Lung microvascular endothelial cell (primary cell): ENCODE data around the gene YARS2. TPM values are rescaled to one million over a fixed set of nuclear protein-coding genes. Genes with fewer than 3 reads are reported as not detected.
A peak's percentile ranks its signal among the peaks of the same experiment; 100 is the strongest.

ENCODE experiments used
- DNase-seq, 2 donors: peaks; one replicate each; pipeline versions ENCODE4 v3.0.0 to v3.0.0-alpha.2; 2010; ENCODE audit warnings: low read depth in 2 of 2
- total RNA-seq: library from RNA; depleted of rRNA; stranded (reverse); fragments of >200 nt; gene quantifications from 2 replicates; pipeline ENCODE4 v1.2.1, GENCODE V29; 2014

YARS2 gene
- total RNA-seq = 29.9 and 32.9 TPM in 2 replicates

- peak; percentile 94 to 100 for DNase-seq
These were observed at the start of gene YARS2 for GRCh38 chr12:32755654-32756475. TSS of gene YARS2 (minus strand) at chr12:32755897. CDS start at chr12:32755874, 23 bp downstream.

- DNase-seq = no peak
These were observed 48.6 kb upstream of the YARS2 start for GRCh38 chr12:32804301-32804700.

GRCh38 chr12:32801269-32801980 lies 45.7 kb upstream of the YARS2 start:
- no peak for DNase-seq

GRCh38 chr12:32794281-32794680 lies 38.6 kb upstream of the YARS2 start:
- no peak for DNase-seq

- no peak for DNase-seq
These were observed 34.2 kb upstream of the YARS2 start for GRCh38 chr12:32789916-32790315.

GRCh38 chr12:32789446-32789845 lies 33.7 kb upstream of the YARS2 start:
- no peak for DNase-seq

- DNase-seq = no peak
These were observed 32.7 kb upstream of the YARS2 start for GRCh38 chr12:32788405-32788804.

GRCh38 chr12:32785557-32785956 lies 29.9 kb upstream of the YARS2 start:
- no peak for DNase-seq

GRCh38 chr12:32783029-32783428 lies 27.3 kb upstream of the YARS2 start:
- no peak for DNase-seq

- DNase-seq = no peak
These were observed 24.4 kb upstream of the YARS2 start for GRCh38 chr12:32780071-32780470.

- DNase-seq = no peak
These were observed 22.0 kb upstream of the YARS2 start for GRCh38 chr12:32777691-32778175.

GRCh38 chr12:32777159-32777558 lies 21.5 kb upstream of the YARS2 start:
- no peak for DNase-seq

GRCh38 chr12:32776258-32776657 lies 20.6 kb upstream of the YARS2 start:
- no peak for DNase-seq

GRCh38 chr12:32773691-32774090 lies 18.0 kb upstream of the YARS2 start:
- no peak for DNase-seq

GRCh38 chr12:32770141-32770540 lies 14.4 kb upstream of the YARS2 start:
- DNase-seq = no peak

- no peak for DNase-seq
These were observed 12.8 kb upstream of the YARS2 start for GRCh38 chr12:32768518-32768917.

GRCh38 chr12:32765906-32766305 lies 10.2 kb upstream of the YARS2 start:
- no peak for DNase-seq

GRCh38 chr12:32761716-32762115 lies 6.0 kb upstream of the YARS2 start:
- no peak for DNase-seq

GRCh38 chr12:32757157-32757556 lies 1.5 kb upstream of the YARS2 start:
- DNase-seq = no peak

GRCh38 chr12:32756476-32757066 lies 874 bp upstream of the YARS2 start:
- DNase-seq = peak in 1 of 2 donors; percentile 24

- peak; percentile 83 to 96 for DNase-seq
These were observed 545 bp downstream of the YARS2 start for GRCh38 chr12:32755051-32755653.

- peak; percentile 10 to 40 for DNase-seq
These were observed 1.6 kb downstream of the YARS2 start for GRCh38 chr12:32754111-32754510.
